Stimulated activated naive B cell treated with anti-CD40 and anti-IgM and Interleukin-4, amounts not matched to agents 10 μg/mL and 1 μg/mL and 100 μg/mL, for 72 hours (primary cell): ENCODE measurements around the gene OAF.

Source experiments
- ATAC-seq, 2 donors: fragments of 150-1000 bp; cut with Tn5 transposase; replicated peaks; 2 replicates each; pipeline ENCODE4 v1.10.0; 2021; ENCODE audit warnings: moderate library complexity in 1 of 2
- DNase-seq: peaks from one replicate; pipeline ENCODE4 v3.0.0; 2021
- H3K27ac Mint-ChIP-seq: one replicate; pipeline ENCODE4 v1.8.0; 2022; ENCODE audit warnings: mild to moderate bottlenecking, mixed read lengths
- H3K27me3 Mint-ChIP-seq, 2 donors: one replicate each; pipeline ENCODE4 v1.8.0; 2022; ENCODE audit warnings: mixed read lengths in 2 of 2
- H3K36me3 Mint-ChIP-seq, 2 donors: one replicate each; pipeline ENCODE4 v1.8.0; 2022; ENCODE audit warnings: mixed read lengths in 2 of 2, mild to moderate bottlenecking in 1 of 2
- H3K4me1 Mint-ChIP-seq, 2 donors: one replicate each; pipeline ENCODE4 v1.8.0; 2022; ENCODE audit warnings: mixed read lengths in 2 of 2, mild to moderate bottlenecking in 1 of 2
- H3K4me3 Mint-ChIP-seq, 2 donors: one replicate each; pipeline ENCODE4 v1.8.0; 2022; ENCODE audit warnings: mild to moderate bottlenecking in 2 of 2, mixed read lengths in 2 of 2, moderate library complexity in 1 of 2
- H3K9me3 Mint-ChIP-seq, 2 donors: one replicate each; pipeline ENCODE4 v1.8.0; 2022; ENCODE audit warnings: mixed read lengths in 2 of 2, mild to moderate bottlenecking in 1 of 2

OAF gene

DNA sequence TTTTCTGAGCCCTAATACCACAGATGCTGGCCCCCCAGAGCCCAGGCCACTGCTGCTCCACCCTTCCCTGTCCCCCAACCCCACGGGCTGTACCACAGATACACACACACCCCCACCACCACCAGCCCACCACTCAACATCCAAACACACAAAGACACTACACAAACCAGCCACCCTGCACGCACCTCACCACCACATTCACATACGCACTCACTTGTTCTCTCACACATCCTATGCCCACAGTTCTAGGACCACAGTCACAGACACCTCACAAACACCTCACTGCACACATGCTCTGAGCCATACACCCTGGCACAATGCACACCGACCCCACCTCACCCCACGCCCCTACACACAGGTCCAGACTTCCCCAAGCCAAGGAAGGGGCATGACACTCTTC is 22.5 kb upstream of the OAF start:
- ATAC-seq (no peak), DNase-seq (no peak)
- Mint-ChIP-seq H3K9me3 (no peaks in the 10 kb centered on the region), H3K4me3 (no peak overlapping the region), H3K36me3 (no peaks in the 10 kb centered on the region), H3K27me3 (peaks cover 34 to 39% of the 10 kb centered on the region in 2 donors), H3K27ac (no peak overlapping the region), H3K4me1 (peaks cover 9% of the 10 kb centered on the region in 2 donors)

DNA sequence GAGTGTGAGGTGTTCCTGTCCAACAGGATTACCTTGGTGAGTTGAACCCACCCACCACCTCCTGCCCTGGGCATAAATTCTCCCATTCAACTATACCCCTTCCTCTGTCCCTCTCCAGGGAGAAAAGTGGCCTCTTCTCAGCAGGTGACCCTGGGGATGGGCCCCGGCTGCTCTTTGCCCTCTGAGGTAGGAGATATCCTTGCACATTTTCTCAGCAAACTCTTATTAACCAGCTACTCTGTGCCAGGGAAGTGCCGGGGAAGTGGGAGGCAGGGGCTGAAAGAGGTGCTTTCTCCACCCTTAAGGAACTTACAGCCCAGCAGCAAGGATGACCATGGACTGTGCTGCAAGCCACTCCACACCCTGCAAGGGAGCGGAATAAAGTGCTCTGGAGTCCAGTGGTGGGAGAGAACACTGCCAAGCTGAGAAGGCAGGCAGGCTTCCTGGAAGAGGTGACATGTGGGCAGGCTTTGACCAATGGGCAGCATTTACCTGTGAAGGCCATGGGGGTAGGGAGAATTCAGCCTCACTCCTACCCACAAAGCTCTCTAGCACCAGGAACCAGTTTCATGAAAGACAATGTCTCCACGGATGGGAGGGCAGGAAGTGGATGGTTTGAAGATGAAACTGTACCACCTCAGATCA is 21.9 kb upstream of the OAF start:
- Mint-ChIP-seq H3K9me3 (no peaks in the 10 kb centered on the region), H3K36me3 (no peaks in the 10 kb centered on the region)

DNA sequence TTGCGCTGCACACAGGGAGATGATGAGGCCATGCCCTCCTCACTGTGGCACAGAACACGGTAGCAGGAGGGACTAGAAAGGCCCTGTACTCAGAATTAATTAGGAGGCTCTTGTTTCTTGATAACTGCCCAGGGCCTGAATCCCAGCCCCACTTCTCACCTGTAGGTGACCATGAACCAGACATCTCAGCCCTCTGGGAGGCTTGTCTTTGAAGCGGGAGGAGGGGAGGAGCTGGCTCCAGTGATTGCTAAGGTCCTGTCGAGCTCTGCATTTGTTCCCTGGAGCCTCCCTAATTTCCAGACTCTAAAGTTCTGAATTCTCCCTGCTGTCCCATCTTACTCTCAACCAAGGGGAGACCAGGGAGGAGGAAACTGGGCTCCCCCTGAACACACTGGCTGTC is 19.8 kb upstream of the OAF start:
- ATAC-seq (no peak), DNase-seq (no peak)
- Mint-ChIP-seq H3K4me3 (no peak overlapping the region), H3K27me3 (peaks cover 28 to 50% of the 10 kb centered on the region in 2 donors), H3K27ac (no peak overlapping the region), H3K4me1 (peaks cover 9% of the 10 kb centered on the region in 2 donors), H3K36me3 (no peaks in the 10 kb centered on the region), H3K9me3 (no peaks in the 10 kb centered on the region)

More for the DNA sequence above, 21.9 kb upstream of the OAF start:
- Mint-ChIP-seq H3K4me1 (peaks cover 9% of the 10 kb centered on the region in 2 donors), H3K27me3 (peaks cover 37 to 42% of the 10 kb centered on the region in 2 donors), H3K4me3 (no peak overlapping the region), H3K27ac (no peak overlapping the region)
- DNase-seq: no peak
- no peak for ATAC-seq

DNA sequence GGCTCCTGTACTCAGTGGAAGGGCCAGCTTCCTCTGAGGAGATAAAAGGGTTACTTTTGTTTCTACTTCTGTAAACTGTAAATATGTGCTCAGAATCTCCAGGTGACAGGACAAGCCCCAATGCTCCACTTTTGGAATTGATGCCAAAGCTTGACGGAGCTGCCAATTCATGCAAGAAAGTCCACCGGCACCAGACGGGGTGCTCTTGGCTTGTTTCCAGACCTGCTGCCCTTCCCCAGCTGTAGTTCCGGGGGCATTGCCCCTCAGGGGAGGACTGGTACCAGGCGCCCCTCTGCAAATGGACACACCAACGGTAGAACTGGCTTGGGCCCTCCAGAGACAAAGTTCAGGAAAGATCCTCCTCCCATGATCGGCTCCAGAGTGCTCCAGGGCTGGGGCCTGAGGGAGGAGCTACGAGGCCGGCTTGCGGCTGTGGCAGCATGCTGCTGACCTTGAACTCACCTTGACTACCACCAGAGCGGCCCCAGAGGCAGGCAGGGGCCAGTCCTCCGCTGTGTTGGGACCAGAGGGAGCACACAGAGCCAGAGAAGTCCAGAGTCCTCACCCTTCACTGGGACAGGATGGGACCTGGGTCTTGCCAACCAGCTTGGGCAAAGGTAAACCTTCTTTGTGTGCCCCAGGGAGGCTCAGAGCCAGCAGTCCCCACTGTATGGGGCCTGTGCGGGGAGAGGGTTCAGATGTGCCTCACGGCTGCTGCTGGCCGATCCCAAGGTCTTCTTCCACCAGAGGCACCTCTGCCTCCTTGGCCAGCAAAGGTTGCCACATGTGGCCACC is 17.8 kb upstream of the OAF start:
- Mint-ChIP-seq H3K36me3 (no peaks in the 10 kb centered on the region), H3K4me3 (no peak overlapping the region), H3K4me1 (no peaks in the 10 kb centered on the region), H3K27me3 (peaks cover 31 to 52% of the 10 kb centered on the region in 2 donors), H3K9me3 (no peaks in the 10 kb centered on the region), H3K27ac (no peak overlapping the region)
- DNase-seq (no peak), ATAC-seq (no peak)

DNA sequence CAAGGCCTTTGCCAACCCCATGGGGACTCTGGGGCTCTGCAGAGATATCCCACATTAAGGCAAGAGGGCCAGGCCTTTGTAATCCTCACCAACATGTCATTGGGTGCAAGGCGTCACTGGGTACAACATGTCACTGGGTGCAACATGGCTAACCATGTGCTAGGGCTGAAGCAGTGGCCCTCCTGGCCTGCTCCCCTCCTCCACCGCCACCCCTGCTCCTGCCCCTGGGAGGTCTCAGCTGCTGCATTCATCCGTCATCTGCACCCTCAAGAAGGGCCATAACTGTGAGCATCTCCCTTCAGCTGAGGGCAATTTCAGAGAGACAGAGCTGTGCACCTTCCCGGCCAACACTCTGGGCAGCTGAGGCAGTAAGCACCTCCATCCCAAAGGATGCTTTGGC is 16.7 kb upstream of the OAF start:
- H3K36me3 Mint-ChIP-seq: no peaks in the 10 kb centered on the region
- H3K9me3 Mint-ChIP-seq: no peaks in the 10 kb centered on the region
- DNase-seq (no peak), ATAC-seq (no peak)
- H3K4me3 Mint-ChIP-seq: no peak overlapping the region
- H3K27ac Mint-ChIP-seq: no peak overlapping the region
- peaks cover 26 to 53% of the 10 kb centered on the region in 2 donors for H3K27me3 Mint-ChIP-seq
- H3K4me1 Mint-ChIP-seq: no peaks in the 10 kb centered on the region

DNA sequence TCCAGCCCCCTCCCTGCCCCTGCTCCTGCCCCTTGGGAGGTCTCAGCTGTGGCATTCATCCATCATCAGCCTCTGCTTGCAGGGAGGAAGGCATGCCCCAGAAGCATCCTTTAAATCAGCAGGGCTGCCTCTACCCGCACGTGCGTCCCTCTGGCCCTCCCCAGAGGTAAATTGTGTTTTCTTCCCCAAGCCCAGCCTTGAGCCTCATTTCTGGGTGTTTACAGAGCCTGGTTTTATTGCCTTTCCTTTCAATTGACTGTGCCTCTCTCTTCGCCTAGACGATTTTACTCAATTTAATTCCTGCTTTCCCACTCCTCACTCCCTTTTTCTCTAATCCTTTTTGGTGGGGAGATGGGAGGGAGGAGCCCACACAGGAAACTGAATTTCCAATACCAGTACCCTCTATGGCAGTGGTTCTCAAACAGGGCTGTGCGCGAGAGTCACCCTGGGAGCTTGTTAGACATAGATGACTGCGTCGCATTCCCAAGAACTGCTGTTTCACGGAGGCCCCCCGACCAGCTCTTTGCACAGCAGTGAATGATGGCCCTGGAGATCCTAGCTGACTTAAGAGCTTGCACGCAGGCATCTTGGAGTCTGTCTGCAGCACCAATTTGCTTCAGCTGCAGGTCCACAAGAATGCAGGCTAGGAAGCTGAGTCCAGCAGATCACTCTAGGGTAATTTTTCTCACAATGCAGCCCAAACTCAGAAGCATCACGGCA is 15.1 kb upstream of the OAF start:
- Mint-ChIP-seq H3K36me3 (no peaks in the 10 kb centered on the region), H3K27ac (no peak overlapping the region), H3K9me3 (no peaks in the 10 kb centered on the region), H3K4me3 (no peak overlapping the region), H3K4me1 (no peaks in the 10 kb centered on the region), H3K27me3 (peaks cover 29 to 55% of the 10 kb centered on the region in 2 donors)
- no peak for ATAC-seq
- no peak for DNase-seq

DNA sequence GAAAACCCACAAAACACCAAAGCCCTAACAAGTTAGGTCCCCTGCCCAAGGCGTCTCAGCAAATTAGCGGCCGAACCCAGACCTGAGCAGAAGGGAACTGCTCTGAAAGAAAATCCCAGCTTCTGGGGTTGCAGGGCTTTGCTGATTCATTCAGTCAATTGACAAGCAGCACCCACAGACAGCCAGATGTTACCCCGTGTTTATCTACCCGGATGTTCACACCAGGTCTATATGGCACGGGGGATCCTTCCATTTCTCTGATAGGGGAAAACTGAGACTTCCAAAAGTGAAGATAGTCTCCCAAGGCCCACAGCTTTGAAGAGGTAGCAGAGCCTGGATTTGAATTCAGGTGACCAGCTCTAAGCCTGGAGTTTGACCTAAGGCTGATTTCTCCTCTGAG is 14.0 kb upstream of the OAF start:
- Mint-ChIP-seq H3K27me3 (peaks cover 31 to 49% of the 10 kb centered on the region in 2 donors), H3K4me3 (no peak overlapping the region), H3K27ac (no peak overlapping the region), H3K36me3 (no peaks in the 10 kb centered on the region), H3K9me3 (no peaks in the 10 kb centered on the region), H3K4me1 (no peaks in the 10 kb centered on the region)
- ATAC-seq: no peak
- DNase-seq: no peak

DNA sequence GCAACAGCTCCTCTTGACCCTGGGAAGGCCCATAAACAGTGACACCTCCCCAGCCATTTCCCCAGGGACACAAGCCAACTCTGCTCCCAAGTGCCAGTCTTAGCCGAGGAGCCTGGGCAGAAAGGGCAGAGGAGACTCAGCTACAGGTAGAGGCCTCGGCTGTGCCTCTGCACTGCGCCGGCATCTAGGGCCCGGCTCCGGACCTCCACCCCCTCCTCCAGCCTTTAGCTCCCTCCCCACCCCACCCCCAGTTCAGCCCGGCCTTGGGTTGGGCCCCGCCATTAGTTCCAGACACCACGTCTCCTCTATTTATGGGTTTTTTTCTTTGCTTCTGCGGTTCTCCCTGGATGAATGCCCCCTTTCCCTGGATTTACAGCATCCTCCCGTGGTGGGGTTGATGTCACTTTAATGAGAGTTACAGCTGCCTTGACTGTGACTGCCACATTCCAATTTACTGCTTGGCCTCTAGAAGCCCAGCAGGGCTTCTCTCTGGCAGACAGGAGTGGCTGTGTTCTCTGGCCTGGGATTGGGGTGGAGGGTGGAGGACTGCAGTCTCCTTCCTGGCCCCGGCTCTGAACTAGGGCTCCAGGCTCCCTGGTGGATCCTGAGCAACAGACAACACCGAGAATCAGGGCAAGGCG is 13.5 kb upstream of the OAF start:
- no peaks in the 10 kb centered on the region for H3K4me1 Mint-ChIP-seq
- no peak overlapping the region for H3K27ac Mint-ChIP-seq
- no peak overlapping the region for H3K4me3 Mint-ChIP-seq
- DNase-seq: no peak
- no peak for ATAC-seq
- peaks cover 31 to 49% of the 10 kb centered on the region in 2 donors for H3K27me3 Mint-ChIP-seq
- no peaks in the 10 kb centered on the region for H3K9me3 Mint-ChIP-seq
- H3K36me3 Mint-ChIP-seq: no peaks in the 10 kb centered on the region

DNA sequence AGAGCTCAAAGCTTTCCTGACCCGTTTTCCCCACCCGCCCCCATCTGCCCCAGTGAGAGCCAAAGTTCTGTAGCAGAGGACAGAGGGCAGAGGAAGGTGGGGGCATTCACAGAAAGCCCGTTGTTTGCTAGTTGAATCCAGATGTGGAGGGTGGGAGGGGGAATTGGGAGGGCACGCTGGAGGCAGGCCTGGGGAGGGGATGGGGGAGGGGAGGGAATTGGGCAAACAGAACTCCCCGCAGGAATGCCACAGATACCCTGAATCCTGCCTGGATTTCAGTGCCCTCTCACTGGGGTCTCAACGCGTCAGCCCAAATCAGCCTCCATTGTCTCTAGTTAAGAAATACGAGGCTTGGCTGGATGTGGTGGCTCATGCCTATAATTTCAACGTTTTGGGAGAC is 12.9 kb upstream of the OAF start:
- H3K27me3 Mint-ChIP-seq: peaks cover 31 to 49% of the 10 kb centered on the region in 2 donors
- no peak overlapping the region for H3K4me3 Mint-ChIP-seq
- no peaks in the 10 kb centered on the region for H3K4me1 Mint-ChIP-seq
- H3K27ac Mint-ChIP-seq: no peak overlapping the region
- H3K36me3 Mint-ChIP-seq: no peaks in the 10 kb centered on the region
- no peaks in the 10 kb centered on the region for H3K9me3 Mint-ChIP-seq
- ATAC-seq (no peak), DNase-seq (no peak)

DNA sequence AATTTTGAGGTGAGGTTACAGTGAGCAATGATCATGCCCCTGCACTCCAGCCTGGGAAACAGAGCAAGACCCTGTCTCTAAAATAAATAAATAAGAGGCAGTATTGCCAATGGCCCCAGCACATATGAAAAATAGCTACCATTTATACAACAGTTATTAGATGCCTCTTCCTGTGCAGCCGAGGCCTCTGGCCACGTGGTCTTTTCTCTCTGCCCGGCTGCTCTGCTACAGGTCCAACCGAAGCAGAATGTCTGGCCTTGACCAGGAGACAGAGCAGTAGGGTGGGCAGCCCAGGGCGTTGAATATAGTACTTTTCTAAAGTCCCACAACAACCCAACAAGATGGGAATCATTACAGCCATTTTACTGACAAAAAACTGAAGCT is 12.4 kb upstream of the OAF start:
- DNase-seq (no peak), ATAC-seq (no peak)
- Mint-ChIP-seq H3K4me3 (no peak overlapping the region), H3K36me3 (no peaks in the 10 kb centered on the region), H3K27me3 (peaks cover 31 to 46% of the 10 kb centered on the region in 2 donors), H3K27ac (no peak overlapping the region), H3K9me3 (no peaks in the 10 kb centered on the region), H3K4me1 (no peaks in the 10 kb centered on the region)

DNA sequence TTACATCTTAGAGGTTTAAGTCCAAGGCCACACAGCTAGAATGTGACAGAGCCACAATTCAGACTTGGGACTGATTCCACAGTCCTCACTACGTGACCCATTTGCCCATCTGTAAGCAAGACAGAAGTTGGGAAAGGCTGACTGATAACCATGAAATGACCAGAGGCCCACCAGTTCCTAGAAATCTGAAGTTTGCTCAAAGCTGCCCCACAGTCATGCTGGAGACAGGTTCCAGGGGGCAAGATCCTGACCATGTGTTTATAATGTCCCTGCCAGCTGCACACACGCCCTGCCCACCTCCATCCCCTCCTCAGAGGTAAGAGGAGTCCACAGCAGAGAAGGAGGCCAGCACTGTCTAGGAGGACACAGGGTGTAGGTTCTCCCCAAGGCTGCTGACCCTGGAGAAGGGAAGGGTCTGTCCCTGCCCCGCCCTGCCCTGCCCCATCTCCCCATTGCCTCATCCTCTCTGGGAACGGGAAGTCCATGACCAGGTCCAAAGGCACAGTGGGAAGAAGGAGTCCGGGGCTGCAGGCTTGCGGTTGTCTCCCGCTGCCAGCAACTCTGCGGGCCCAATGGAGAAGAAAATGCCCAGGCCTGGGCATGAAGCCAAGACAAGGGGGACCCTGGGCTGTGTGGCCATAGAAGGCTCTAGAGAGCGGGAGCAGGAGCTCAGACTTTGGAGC is 11.9 kb upstream of the OAF start:
- no peaks in the 10 kb centered on the region for H3K4me1 Mint-ChIP-seq
- H3K9me3 Mint-ChIP-seq: no peaks in the 10 kb centered on the region
- no peak overlapping the region for H3K27ac Mint-ChIP-seq
- H3K4me3 Mint-ChIP-seq: no peak overlapping the region
- DNase-seq (no peak), ATAC-seq (no peak)
- H3K27me3 Mint-ChIP-seq: peaks cover 28 to 43% of the 10 kb centered on the region in 2 donors
- H3K36me3 Mint-ChIP-seq: no peaks in the 10 kb centered on the region

DNA sequence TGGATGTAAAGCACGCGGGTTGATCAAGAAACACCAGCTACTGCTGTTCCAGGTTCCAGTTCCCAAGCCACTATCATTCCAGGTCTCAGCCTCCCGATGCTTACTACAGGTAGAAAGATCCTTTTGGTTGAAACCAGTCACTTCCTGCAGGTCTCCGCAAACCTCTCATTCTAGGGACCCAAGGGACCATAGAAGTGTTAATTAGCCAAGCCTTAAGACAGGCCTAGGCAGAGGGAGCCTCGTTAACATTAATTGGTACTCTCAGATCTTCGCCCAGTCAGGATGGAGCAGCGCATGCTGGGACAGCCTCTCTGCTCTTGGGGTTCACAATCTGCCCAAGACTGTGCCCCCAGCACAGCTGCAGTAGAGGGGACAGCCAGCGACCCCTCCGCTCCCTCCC is 11.2 kb upstream of the OAF start:
- no peaks in the 10 kb centered on the region for H3K36me3 Mint-ChIP-seq
- no peak overlapping the region for H3K27ac Mint-ChIP-seq
- ATAC-seq (no peak), DNase-seq (no peak)
- no peak overlapping the region for H3K4me3 Mint-ChIP-seq
- H3K27me3 Mint-ChIP-seq: peaks cover 28 to 38% of the 10 kb centered on the region in 2 donors
- no peaks in the 10 kb centered on the region for H3K4me1 Mint-ChIP-seq
- no peaks in the 10 kb centered on the region for H3K9me3 Mint-ChIP-seq

DNA sequence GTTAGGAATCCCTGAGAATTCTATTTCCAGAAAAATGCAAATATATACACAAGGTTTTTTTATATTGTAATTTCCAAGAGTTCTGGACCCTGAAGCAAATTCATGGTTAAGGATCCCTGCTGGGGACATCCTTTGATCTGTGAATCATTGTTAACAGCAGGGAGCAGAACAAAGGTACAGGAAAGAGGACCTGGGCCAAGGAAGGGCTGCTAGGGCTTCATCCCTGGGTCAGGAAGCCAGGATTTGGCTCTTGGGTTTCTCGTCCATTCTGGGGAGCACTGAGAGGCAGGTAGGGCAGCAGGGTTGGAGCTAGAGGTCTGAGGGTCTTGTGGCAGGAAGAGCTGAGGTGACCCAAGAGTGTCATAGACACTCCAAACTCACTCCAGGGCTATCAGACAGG is 10.2 kb upstream of the OAF start:
- Mint-ChIP-seq H3K4me3 (no peak overlapping the region), H3K36me3 (no peaks in the 10 kb centered on the region), H3K27ac (no peak overlapping the region), H3K27me3 (peaks cover 28 to 33% of the 10 kb centered on the region in 2 donors), H3K4me1 (no peaks in the 10 kb centered on the region), H3K9me3 (no peaks in the 10 kb centered on the region)
- no peak for ATAC-seq
- DNase-seq: no peak

DNA sequence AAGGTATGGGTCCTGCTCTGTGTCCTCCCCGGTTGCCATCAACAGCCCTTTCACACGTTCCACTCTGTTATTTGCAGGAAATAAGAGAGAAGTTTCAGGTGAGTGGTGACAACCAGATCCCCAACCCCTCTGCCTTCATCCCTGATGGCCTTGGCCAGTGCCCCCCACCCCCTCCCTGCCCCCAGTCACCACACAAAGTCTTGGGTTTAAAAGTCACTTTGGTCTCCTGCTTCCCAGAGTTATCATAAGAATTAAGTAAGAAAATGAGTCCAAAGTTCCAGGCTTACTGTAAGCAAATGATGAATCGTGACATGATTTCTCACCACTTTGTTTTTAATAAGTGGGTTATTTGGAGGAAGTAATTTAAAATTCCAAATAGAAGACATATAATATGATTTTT is 9.2 kb upstream of the OAF start:
- no peaks in the 10 kb centered on the region for H3K4me1 Mint-ChIP-seq
- H3K27me3 Mint-ChIP-seq: peaks cover 23 to 28% of the 10 kb centered on the region in 2 donors

More for the DNA sequence above, 9.2 kb upstream of the OAF start:
- no peak for DNase-seq
- H3K9me3 Mint-ChIP-seq: no peaks in the 10 kb centered on the region
- no peak for ATAC-seq
- no peaks in the 10 kb centered on the region for H3K36me3 Mint-ChIP-seq
- H3K27ac Mint-ChIP-seq: no peak overlapping the region
- H3K4me3 Mint-ChIP-seq: no peak overlapping the region
